Measurements from ENCODE around the gene DYRK4. TPM values are rescaled to one million over a fixed set of nuclear protein-coding genes. Genes with fewer than 3 reads are reported as not detected.

Gene DYRK4
- total RNA-seq, 4 donors from 2014 or later = 20.1 to 28.9 (median 21.1) TPM

DNA sequence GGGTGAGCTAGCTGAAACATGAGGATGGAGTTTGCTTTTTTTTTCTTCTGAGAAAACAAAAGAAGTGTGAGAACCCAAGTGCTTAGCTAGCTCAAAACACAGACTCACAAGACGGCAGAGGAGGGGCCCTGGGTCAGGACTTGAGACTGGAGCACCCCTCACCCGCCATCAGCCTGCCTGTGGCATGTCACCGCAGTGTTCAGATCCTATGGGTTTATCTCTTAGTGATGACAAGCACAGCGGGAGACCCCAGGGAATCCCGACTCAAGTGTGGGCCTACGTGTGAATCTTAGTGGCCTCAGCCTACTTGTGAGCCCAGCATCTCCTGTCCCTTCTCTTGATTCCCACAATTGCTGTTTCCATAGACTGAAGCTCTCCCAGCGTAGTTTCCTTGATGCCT, 22.9 kb downstream of the DYRK4 start:
- ATAC-seq (no peak), DNase-seq (no peak)
- intact Hi-C loops (cut with DNase I; ENCODE audit: low total_unique reads) = no loop called here
- no peak overlapping the region for H3K27ac ChIP-seq
- H3K36me3 ChIP-seq = no peaks in the 10 kb centered on the region
- TF ChIP-seq POLR2A (IDR thresholded peaks at IDR 0.05) = no peak
- TF ChIP-seq, protein P1, sequence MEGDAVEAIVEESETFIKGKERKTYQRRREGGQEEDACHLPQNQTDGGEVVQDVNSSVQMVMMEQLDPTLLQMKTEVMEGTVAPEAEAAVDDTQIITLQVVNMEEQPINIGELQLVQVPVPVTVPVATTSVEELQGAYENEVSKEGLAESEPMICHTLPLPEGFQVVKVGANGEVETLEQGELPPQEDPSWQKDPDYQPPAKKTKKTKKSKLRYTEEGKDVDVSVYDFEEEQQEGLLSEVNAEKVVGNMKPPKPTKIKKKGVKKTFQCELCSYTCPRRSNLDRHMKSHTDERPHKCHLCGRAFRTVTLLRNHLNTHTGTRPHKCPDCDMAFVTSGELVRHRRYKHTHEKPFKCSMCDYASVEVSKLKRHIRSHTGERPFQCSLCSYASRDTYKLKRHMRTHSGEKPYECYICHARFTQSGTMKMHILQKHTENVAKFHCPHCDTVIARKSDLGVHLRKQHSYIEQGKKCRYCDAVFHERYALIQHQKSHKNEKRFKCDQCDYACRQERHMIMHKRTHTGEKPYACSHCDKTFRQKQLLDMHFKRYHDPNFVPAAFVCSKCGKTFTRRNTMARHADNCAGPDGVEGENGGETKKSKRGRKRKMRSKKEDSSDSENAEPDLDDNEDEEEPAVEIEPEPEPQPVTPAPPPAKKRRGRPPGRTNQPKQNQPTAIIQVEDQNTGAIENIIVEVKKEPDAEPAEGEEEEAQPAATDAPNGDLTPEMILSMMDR (IDR thresholded peaks at IDR 0.05 in 4 of 5, conservative IDR thresholded peaks at IDR 0.05 in 1 of 5) = no peak
- no peak overlapping the region for H3K4me3 ChIP-seq
- H3K27me3 ChIP-seq = peaks cover 0 to 4% (median 0%) of the 10 kb centered on the region in 3 donors
- no peaks in the 10 kb centered on the region for H3K9me3 ChIP-seq
- in situ Hi-C loops (cut with MboI; ENCODE audit: low sequenced_read_pairs in 4 of 4) = no loop called here
- no peaks in the 10 kb centered on the region for H3K4me1 ChIP-seq

DNA sequence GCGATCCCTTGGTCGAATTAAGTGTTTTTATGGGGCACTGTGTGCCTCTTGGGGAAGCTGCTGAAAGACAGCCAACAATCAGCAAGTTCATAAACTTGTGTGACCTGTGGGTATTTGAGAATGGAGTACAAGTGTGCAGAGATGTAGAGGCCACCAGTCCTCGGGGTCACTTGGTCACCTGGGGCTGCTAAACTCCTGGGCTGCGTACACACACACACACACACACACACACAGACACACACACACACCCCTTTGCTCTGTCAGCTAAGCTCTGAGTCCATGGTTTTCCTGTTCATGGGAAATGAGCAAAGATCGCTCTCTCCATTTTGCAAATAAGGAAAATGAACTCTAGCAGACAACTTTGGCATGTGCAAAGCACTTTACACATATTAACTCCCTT, 24.5 kb downstream of the DYRK4 start:
- ATAC-seq = no peak
- Histone ChIP-seq H3K27me3 (peaks cover 0 to 4% (median 3%) of the 10 kb centered on the region in 3 donors), H3K4me1 (no peaks in the 10 kb centered on the region), H3K36me3 (no peaks in the 10 kb centered on the region), H3K4me3 (no peak overlapping the region), H3K27ac (no peak overlapping the region), H3K9me3 (no peaks in the 10 kb centered on the region)
- no peak for DNase-seq
- in situ Hi-C loops (cut with MboI; ENCODE audit: low sequenced_read_pairs in 4 of 4) (no loop called here), intact Hi-C loops (cut with DNase I; ENCODE audit: low total_unique reads) (no loop called here)
- TF ChIP-seq, protein P1 (IDR thresholded peaks at IDR 0.05 in 4 of 5, conservative IDR thresholded peaks at IDR 0.05 in 1 of 5) = no peak
- TF ChIP-seq POLR2A (IDR thresholded peaks at IDR 0.05) = no peak

DNA sequence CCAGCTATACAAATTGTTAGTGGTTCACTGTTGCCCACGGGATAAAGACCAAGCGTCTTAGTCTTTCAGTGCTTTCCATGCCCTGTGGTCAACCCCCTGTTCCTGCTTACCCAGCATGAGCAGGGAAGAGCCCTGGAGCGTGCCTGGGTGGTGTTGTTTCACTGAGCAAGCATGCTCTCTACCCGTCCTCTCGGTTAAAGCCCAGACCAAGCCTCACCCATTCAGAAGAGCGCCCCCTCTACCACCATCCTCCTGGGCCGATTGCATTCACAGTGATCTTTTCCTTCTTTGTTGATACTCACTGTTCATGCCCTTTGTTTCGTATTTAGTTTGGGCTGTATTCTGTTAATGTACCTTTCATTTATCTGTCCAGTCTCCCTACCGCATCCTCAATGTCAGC, 25.1 kb downstream of the DYRK4 start:
- in situ Hi-C loops (cut with MboI; ENCODE audit: low sequenced_read_pairs in 4 of 4) = no loop called here
- H3K36me3 ChIP-seq = no peaks in the 10 kb centered on the region
- H3K4me3 ChIP-seq = no peak overlapping the region
- no peak for DNase-seq
- no peak for TF ChIP-seq POLR2A (IDR thresholded peaks at IDR 0.05)
- TF ChIP-seq, protein P1 (IDR thresholded peaks at IDR 0.05 in 4 of 5, conservative IDR thresholded peaks at IDR 0.05 in 1 of 5) = no peak
- no peaks in the 10 kb centered on the region for H3K9me3 ChIP-seq
- H3K4me1 ChIP-seq = no peaks in the 10 kb centered on the region
- H3K27ac ChIP-seq = no peak overlapping the region
- ATAC-seq = no peak
- intact Hi-C loops (cut with DNase I; ENCODE audit: low total_unique reads) = no loop called here
- peaks cover 0 to 4% (median 3%) of the 10 kb centered on the region in 3 donors for H3K27me3 ChIP-seq

DNA sequence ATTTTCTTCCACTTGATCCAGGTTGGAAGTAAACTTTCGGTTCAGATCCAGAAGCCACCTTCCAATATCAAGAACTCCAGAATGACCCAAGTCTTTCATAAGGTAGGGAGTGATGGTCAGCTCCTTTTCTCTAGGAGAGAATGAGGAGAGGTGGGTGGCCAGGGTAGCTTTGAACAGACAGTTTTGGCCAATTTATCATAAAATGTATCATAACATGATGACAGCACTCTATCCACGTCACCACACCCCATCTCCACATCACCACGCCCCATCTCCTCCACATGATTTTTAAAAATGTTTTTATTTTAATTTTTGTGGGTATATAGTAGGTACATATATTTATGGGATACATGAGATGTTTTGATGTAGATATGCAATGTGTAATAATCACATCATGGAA, 26.9 kb downstream of the DYRK4 start:
- Histone ChIP-seq H3K4me3 (no peak overlapping the region), H3K27me3 (peaks cover 0 to 3% (median 0%) of the 10 kb centered on the region in 3 donors), H3K9me3 (no peaks in the 10 kb centered on the region), H3K27ac (no peak overlapping the region), H3K36me3 (no peaks in the 10 kb centered on the region), H3K4me1 (no peaks in the 10 kb centered on the region)
- intact Hi-C loops (cut with DNase I; ENCODE audit: low total_unique reads) = no loop called here
- ATAC-seq = no peak
- in situ Hi-C loops (cut with MboI; ENCODE audit: low sequenced_read_pairs in 4 of 4) = no loop called here
- DNase-seq = no peak
- TF ChIP-seq POLR2A (IDR thresholded peaks at IDR 0.05) = no peak
- TF ChIP-seq, protein P1 (IDR thresholded peaks at IDR 0.05 in 4 of 5, conservative IDR thresholded peaks at IDR 0.05 in 1 of 5) = no peak

DNA sequence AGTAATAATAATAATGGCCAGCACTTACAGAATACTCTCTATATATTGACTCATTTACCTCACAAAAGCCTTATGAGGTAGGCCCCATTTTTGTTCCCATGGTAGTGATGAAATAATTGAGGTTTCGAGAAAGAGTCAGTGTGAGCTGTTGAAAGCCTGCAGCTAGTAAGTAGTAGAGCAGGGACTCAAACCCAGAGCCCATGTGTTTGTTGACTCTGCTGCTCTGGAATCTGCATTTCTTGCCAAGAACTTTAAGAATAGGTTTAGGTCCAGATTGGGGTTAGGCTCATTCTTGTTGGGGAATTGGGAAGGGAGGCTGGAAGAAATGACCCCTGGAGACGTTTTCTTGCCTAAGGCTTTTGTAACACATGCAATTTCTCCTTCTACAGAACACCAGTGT, 27.9 kb downstream of the DYRK4 start:
- intact Hi-C loops (cut with DNase I; ENCODE audit: low total_unique reads) (no loop called here), in situ Hi-C loops (cut with MboI; ENCODE audit: low sequenced_read_pairs in 4 of 4) (no loop called here)
- no peak overlapping the region for H3K27ac ChIP-seq
- no peaks in the 10 kb centered on the region for H3K9me3 ChIP-seq
- ATAC-seq (no peak), DNase-seq (no peak)
- no peak overlapping the region for H3K4me3 ChIP-seq
- no peak for TF ChIP-seq POLR2A (IDR thresholded peaks at IDR 0.05)
- TF ChIP-seq, protein P1 (IDR thresholded peaks at IDR 0.05 in 4 of 5, conservative IDR thresholded peaks at IDR 0.05 in 1 of 5) = no peak
- H3K27me3 ChIP-seq = peaks cover 0 to 3% (median 0%) of the 10 kb centered on the region in 3 donors
- no peaks in the 10 kb centered on the region for H3K36me3 ChIP-seq
- H3K4me1 ChIP-seq = no peaks in the 10 kb centered on the region

Data from gastrocnemius medialis (tissue), 4 donors.